Muscle of leg (tissue), 11 donors: Measurements from ENCODE around the gene OPHN1. TPM values are rescaled to one million over a fixed set of nuclear protein-coding genes. Genes with fewer than 3 reads are reported as not detected.
A peak's percentile ranks its signal among the peaks of the same experiment; 100 is the strongest.

Experiments
- DNase-seq: peaks from one replicate; pipeline ENCODE4 v3.0.0; 2013
- H3K27ac ChIP-seq: one replicate; pipeline ENCODE4 v1.5.1; 2013; ENCODE audit warnings: mild to moderate bottlenecking, low read length, control low read depth
- H3K27me3 ChIP-seq: one replicate; pipeline ENCODE4 v1.6.1; 2013; ENCODE audit warnings: low read length; ENCODE audit not compliant: control insufficient read depth, insufficient read depth
- H3K36me3 ChIP-seq: one replicate; pipeline ENCODE4 v1.6.1; 2013; ENCODE audit warnings: low read length; ENCODE audit not compliant: control insufficient read depth, insufficient read depth
- H3K4me1 ChIP-seq: one replicate; pipeline ENCODE4 v1.6.1; 2013; ENCODE audit warnings: low read length; ENCODE audit not compliant: control insufficient read depth, insufficient read depth
- H3K4me3 ChIP-seq: one replicate; pipeline ENCODE4 v1.5.1; 2013; ENCODE audit warnings: low read length, control low read depth
- H3K9me3 ChIP-seq: replicated peaks from 2 replicates; pipeline ENCODE4 v1.6.1; 2013; ENCODE audit warnings: low read depth, low read length; ENCODE audit not compliant: control insufficient read depth
- WGBS: methylation state at CpG from one replicate; pipeline ENCODE4 v1.1.5; 2013; ENCODE audit warnings: missing lambda C conversion rate; ENCODE audit not compliant: insufficient coverage; 5-methylcytosine and 5-hydroxymethylcytosine counted together
- polyA plus RNA-seq, 8 donors: library from polyadenylated mRNA; unstranded; fragments of 120-200 nt; gene quantifications; one replicate each; pipeline versions ENCODE4 v1.2.1 to v1.2.3, GENCODE V29; 2013; ENCODE audit warnings: inconsistent platforms in 1 of 8, low replicate concordance in 1 of 8; ENCODE audit not compliant: insufficient read length in 8 of 8, insufficient read depth in 1 of 8
- total RNA-seq: library from RNA; stranded (reverse); fragments of 120-200 nt; gene quantifications from one replicate; pipeline ENCODE4 v1.2.4, GENCODE V29; 2013

OPHN1 gene
- total and polyA plus RNA-seq, 9 donors, result 9.2 to 15.7 (median 14.8) TPM

GRCh38 chrX:68376373-68376772 is 56.9 kb downstream of the OPHN1 start:
- H3K4me1 ChIP-seq, result no peaks in the 10 kb centered on the region
- H3K9me3 ChIP-seq, result no peaks in the 10 kb centered on the region
- H3K27me3 ChIP-seq, result no peaks in the 10 kb centered on the region
- H3K36me3 ChIP-seq, result no peaks in the 10 kb centered on the region
- no peak overlapping the region for H3K4me3 ChIP-seq
- no peak for DNase-seq
- no peak overlapping the region for H3K27ac ChIP-seq

GRCh38 chrX:68375803-68376202 is 57.5 kb downstream of the OPHN1 start:
- Histone ChIP-seq H3K36me3 (no peaks in the 10 kb centered on the region), H3K27ac (no peak overlapping the region), H3K4me1 (no peaks in the 10 kb centered on the region), H3K9me3 (no peaks in the 10 kb centered on the region), H3K27me3 (no peaks in the 10 kb centered on the region), H3K4me3 (no peak overlapping the region)
- WGBS, result no CpG with 5 or more reads among the region's 2 CpGs
- DNase-seq, result no peak

GRCh38 chrX:68372665-68373064 is 60.6 kb downstream of the OPHN1 start:
- H3K27me3 ChIP-seq, result no peaks in the 10 kb centered on the region
- no peak overlapping the region for H3K27ac ChIP-seq
- no peak overlapping the region for H3K4me3 ChIP-seq
- no peaks in the 10 kb centered on the region for H3K36me3 ChIP-seq
- WGBS, result 38% methylated on average over 1 of the region's 4 CpGs
- H3K4me1 ChIP-seq, result no peaks in the 10 kb centered on the region
- DNase-seq, result no peak
- peaks cover 8% of the 10 kb centered on the region for H3K9me3 ChIP-seq

GRCh38 chrX:68369559-68369958 is 63.7 kb downstream of the OPHN1 start:
- Histone ChIP-seq H3K4me1 (peaks cover 6% of the 10 kb centered on the region), H3K27me3 (no peaks in the 10 kb centered on the region), H3K9me3 (peaks cover 8% of the 10 kb centered on the region), H3K36me3 (no peaks in the 10 kb centered on the region), H3K4me3 (no peak overlapping the region), H3K27ac (no peak overlapping the region)
- no peak for DNase-seq

GRCh38 chrX:68365341-68365740 is 68.0 kb downstream of the OPHN1 start:
- 19% methylated on average over 4 of the region's 4 CpGs for WGBS
- peak overlapping the region; percentile 71 for H3K27ac ChIP-seq
- H3K9me3 ChIP-seq, result peaks cover 8% of the 10 kb centered on the region
- no peak overlapping the region for H3K4me3 ChIP-seq
- peak; percentile 86 for DNase-seq
- no peaks in the 10 kb centered on the region for H3K27me3 ChIP-seq
- peaks cover 6% of the 10 kb centered on the region for H3K4me1 ChIP-seq
- no peaks in the 10 kb centered on the region for H3K36me3 ChIP-seq

GRCh38 chrX:68363984-68364383 is 69.3 kb downstream of the OPHN1 start:
- WGBS, result 83% methylated on average over 2 of the region's 2 CpGs
- no peak for DNase-seq
- Histone ChIP-seq H3K36me3 (no peaks in the 10 kb centered on the region), H3K27ac (no peak overlapping the region), H3K4me1 (peaks cover 6% of the 10 kb centered on the region), H3K27me3 (no peaks in the 10 kb centered on the region), H3K9me3 (no peaks in the 10 kb centered on the region), H3K4me3 (no peak overlapping the region)

- H3K4me3 ChIP-seq, result no peak overlapping the region
- H3K4me1 ChIP-seq, result peaks cover 2% of the 10 kb centered on the region
- no peak overlapping the region for H3K27ac ChIP-seq
- DNase-seq, result no peak
- no peaks in the 10 kb centered on the region for H3K9me3 ChIP-seq
- H3K27me3 ChIP-seq, result no peaks in the 10 kb centered on the region
- H3K36me3 ChIP-seq, result no peaks in the 10 kb centered on the region
- no CpG with 5 or more reads among the region's 1 CpG for WGBS
These were observed 74.6 kb downstream of the OPHN1 start for GRCh38 chrX:68358679-68359078.

- 60% methylated on average over 1 of the region's 4 CpGs for WGBS
- no peak overlapping the region for H3K27ac ChIP-seq
- H3K9me3 ChIP-seq, result no peaks in the 10 kb centered on the region
- peaks cover 2% of the 10 kb centered on the region for H3K27me3 ChIP-seq
- H3K36me3 ChIP-seq, result no peaks in the 10 kb centered on the region
- no peak overlapping the region for H3K4me3 ChIP-seq
- H3K4me1 ChIP-seq, result peaks cover 2% of the 10 kb centered on the region
- no peak for DNase-seq
These were observed 77.7 kb downstream of the OPHN1 start for GRCh38 chrX:68355629-68355920.

- no peak for DNase-seq
- H3K36me3 ChIP-seq, result no peaks in the 10 kb centered on the region
- H3K4me1 ChIP-seq, result peaks cover 2% of the 10 kb centered on the region
- H3K9me3 ChIP-seq, result no peaks in the 10 kb centered on the region
- no peak overlapping the region for H3K27ac ChIP-seq
- H3K4me3 ChIP-seq, result no peak overlapping the region
- no CpG with 5 or more reads among the region's 3 CpGs for WGBS
- peaks cover 2% of the 10 kb centered on the region for H3K27me3 ChIP-seq
These were observed 78.2 kb downstream of the OPHN1 start for GRCh38 chrX:68354879-68355628.

GRCh38 chrX:68345025-68345424 is 88.3 kb downstream of the OPHN1 start:
- H3K4me3 ChIP-seq, result no peak overlapping the region
- whole genome bisulfite sequencing, result no CpG with 5 or more reads among the region's 1 CpG
- H3K36me3 ChIP-seq, result no peaks in the 10 kb centered on the region
- peaks cover 2% of the 10 kb centered on the region for H3K27me3 ChIP-seq
- no peaks in the 10 kb centered on the region for H3K4me1 ChIP-seq
- H3K27ac ChIP-seq, result no peak overlapping the region
- peak; percentile 16 for DNase-seq
- H3K9me3 ChIP-seq, result no peaks in the 10 kb centered on the region

GRCh38 chrX:68343551-68343950 is 89.7 kb downstream of the OPHN1 start:
- 83% methylated on average over 1 of the region's 3 CpGs for WGBS
- H3K27ac ChIP-seq, result no peak overlapping the region
- no peaks in the 10 kb centered on the region for H3K4me1 ChIP-seq
- H3K36me3 ChIP-seq, result no peaks in the 10 kb centered on the region
- H3K9me3 ChIP-seq, result no peaks in the 10 kb centered on the region
- H3K27me3 ChIP-seq, result peaks cover 2% of the 10 kb centered on the region
- H3K4me3 ChIP-seq, result no peak overlapping the region
- DNase-seq, result no peak
